SH-SY5Y (cell line): ENCODE data around the gene ABI2.

Source experiments
- GATA2 ChIP-seq: IDR thresholded peaks from 2 replicates; pipeline ENCODE4 v1.6.1; 2011; ENCODE audit warnings: mild to moderate bottlenecking, low read depth, low read length
- GATA3 ChIP-seq: IDR thresholded peaks from 2 replicates; pipeline ENCODE4 v1.6.1; 2011; ENCODE audit warnings: low read depth, mild to moderate bottlenecking, low read length, moderate library complexity

ABI2 gene

GRCh38 chr2:203327901-203328759 lies at the start of gene ABI2:
Gene ABI2 (plus strand): TSS chr2:203328394. CDS start chr2:203328515, 121 bp downstream.
- TF ChIP-seq GATA3 (no peak), GATA2 (no peak)

- TF ChIP-seq GATA2 (no peak), GATA3 (no peak)
These were observed 48.9 kb upstream of the ABI2 start for GRCh38 chr2:203279288-203279687.

DNA sequence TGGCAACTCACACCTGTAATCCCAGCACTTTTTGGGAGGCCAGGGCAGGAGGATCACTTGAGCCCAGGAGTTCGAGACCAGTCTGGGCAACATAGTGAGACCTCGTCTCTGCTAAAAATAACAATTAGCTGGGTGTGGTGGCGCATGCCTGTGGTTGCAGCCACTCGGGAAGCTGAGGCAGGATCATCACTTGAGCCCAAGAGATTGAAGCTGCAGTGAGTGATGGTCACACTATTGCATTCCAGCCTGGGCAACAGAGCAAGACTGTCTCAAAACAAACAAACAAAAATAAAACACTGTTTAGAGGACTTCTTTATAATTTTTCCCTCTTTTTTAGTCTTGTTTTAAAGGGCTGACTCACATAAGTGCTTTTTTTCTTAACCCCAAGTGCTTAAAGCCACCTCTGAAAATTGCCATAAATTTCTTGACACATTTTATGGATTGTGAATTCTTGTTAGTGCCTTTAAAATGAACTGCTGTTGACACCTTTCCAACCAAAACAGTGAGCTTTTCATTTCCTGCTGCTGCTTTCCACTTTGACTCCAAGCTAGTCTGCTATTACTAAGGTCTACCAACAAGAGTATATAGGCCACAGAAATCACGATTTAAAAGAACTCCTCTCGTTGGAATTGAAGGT lies 47.6 kb upstream of the ABI2 start:
- TF ChIP-seq GATA2 (no peak), GATA3 (no peak)

- no peak for TF ChIP-seq GATA2
- no peak for TF ChIP-seq GATA3
These were observed 46.1 kb upstream of the ABI2 start for GRCh38 chr2:203282101-203282500.

- TF ChIP-seq GATA3 = no peak
These were observed 41.7 kb upstream of the ABI2 start for GRCh38 chr2:203286532-203286931.

- no peak for TF ChIP-seq GATA3
- TF ChIP-seq GATA2 = no peak
These were observed 26.5 kb upstream of the ABI2 start for GRCh38 chr2:203301667-203302066.

DNA sequence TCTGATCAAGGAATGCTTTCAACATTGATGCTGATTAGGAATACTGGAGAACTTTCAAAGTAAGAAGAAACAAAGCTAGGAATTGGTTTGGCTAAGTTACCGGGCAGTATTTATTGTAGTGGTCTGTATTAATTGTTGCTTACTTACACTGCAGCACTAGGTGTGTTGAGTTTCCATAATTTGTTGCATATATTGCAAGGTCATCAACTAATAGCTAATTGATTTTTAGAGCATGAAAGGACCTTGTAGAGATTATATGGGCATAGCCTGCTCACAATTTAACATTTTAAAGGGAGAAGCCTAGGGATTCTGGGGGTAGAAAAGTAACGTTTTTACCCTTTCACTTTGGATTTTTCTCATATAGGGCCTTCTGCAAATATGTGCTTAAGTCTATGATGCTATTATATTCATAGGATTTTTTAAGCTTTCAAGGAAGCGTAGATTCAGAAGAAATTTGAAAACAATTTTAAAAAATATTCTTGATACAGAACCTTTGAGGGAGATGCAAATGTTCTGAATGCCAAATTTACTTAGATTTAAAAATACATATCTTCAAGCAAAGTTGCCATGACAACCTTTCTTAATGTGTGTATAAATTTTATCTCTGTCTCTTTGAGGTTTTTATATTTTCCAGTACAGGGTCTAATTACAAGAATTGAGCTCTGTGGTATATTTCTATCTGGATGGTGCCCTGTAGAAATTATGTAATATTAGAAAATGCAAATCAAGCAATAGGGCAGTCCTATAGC lies 17.3 kb upstream of the ABI2 start:
- no peak for TF ChIP-seq GATA2
- no peak for TF ChIP-seq GATA3

DNA sequence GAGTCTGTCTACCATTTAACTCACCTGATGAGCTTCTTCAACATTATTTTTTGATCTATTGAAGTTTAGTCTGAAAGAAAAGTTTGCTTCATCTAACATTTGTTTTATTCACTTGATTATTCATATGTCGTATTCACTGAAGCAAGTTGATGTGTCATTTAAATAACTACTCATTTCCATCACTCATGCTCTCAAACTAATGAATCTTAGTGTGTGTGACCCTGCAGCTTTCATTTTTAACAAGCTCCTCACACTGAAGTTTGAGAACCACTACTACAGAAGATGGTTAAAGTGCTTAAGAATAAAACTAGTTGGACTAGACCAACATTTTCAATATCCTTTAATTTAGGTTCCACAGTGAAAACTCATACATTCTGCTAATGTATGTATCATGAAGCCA lies 1.8 kb upstream of the ABI2 start:
- no peak for TF ChIP-seq GATA3
- no peak for TF ChIP-seq GATA2

DNA sequence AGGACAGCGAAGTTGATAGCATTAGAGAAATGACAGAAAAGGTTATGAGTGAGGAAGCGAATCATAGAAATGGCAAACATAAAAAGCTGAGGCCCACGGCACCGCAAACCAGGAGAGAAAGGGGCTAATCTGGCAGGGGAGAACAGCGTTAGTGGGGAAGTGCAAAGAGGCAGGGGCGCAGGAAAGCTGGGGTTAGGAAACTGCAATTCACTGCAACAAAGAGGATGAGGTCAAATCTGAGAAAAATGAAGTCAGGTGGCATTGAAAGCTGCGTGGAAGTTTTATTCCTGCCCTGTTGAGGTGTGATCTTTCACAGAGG lies 653 bp upstream of the ABI2 start:
- TF ChIP-seq GATA2 = no peak
- no peak for TF ChIP-seq GATA3

- no peak for TF ChIP-seq GATA2
- TF ChIP-seq GATA3 = no peak
These were observed 756 bp downstream of the ABI2 start for GRCh38 chr2:203328760-203329540.

GRCh38 chr2:203330434-203330833 lies 2.2 kb downstream of the ABI2 start:
- TF ChIP-seq GATA2 = no peak
- no peak for TF ChIP-seq GATA3

- TF ChIP-seq GATA3 = no peak
- no peak for TF ChIP-seq GATA2
These were observed 10.1 kb downstream of the ABI2 start for GRCh38 chr2:203338322-203338721.

GRCh38 chr2:203340791-203341487 lies 12.7 kb downstream of the ABI2 start:
- TF ChIP-seq GATA3 = no peak
- TF ChIP-seq GATA2 = no peak

DNA sequence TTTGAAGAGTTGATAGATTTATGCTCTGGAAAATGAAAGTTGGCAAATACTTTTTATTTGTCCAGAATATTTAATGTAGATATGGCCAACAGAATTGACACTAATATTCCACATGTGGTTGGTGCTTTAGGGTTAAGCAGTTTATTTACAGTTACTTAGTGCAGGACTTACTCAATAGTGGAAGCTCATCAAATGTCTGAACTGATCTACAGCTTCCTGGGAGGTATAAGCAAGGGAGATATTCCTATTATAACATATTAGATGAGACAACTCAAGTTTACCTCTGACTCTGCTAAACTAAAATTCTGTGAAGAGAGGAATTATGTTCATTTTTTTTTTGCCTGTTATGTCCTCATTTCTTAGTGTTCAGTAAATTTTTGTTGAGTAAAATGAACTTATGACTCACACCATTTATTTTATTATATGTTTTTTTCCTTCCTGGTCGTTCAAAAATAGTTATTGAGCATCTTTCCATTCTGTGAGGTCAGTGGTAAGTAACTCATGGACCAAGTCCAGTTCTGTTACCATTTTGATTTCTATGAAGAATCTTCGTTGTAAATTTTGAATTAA lies 13.6 kb downstream of the ABI2 start:
- TF ChIP-seq GATA2 (no peak), GATA3 (no peak)
